ENCODE results near the gene GDPD4.

GDPD4 gene

DNA sequence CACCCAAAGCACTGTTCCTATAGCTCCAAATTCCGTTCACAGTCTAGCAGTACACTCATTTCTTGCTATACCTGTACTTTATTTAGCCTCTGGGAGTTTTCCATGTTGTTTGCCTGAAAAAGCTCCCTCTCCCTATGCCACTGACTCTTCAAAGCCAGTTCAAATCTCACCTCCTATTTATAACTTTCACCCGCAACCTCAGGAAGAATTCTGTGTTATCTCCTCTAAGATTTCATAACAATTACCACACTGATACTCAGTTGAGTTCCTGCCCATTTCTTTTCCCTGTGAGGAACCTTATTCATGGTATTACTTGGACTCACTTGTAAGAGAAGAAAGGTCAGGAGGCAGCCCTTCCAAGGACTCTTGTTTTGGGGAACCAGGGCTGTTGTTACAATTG lies 25.2 kb downstream of the GDPD4 start:
- DNase-seq (ENCODE audit: extremely low spot score) = no peak
- CTCF ChIA-PET = no interaction called here
- POLR2A ChIA-PET = no interaction called here
- no peak for TF ChIP-seq CTCF (IDR thresholded peaks at IDR 0.05; ENCODE audit: control extremely low read depth, extremely low read depth, low read depth, missing control alignments)

- ChIA-PET POLR2A (no interaction called here), CTCF (interaction anchor here (1.3 kb wide), 1 partner anchor 8 kb away, joined by 3 read pairs; no protein-coding TSS in a partner anchor)
- TF ChIP-seq CTCF (IDR thresholded peaks at IDR 0.05; ENCODE audit: control extremely low read depth, extremely low read depth, low read depth, missing control alignments) = no peak
- no peak for DNase-seq (ENCODE audit: extremely low spot score)
Measured at GRCh38 chr11:77270921-77271320, 30.6 kb downstream of the GDPD4 start.

DNA sequence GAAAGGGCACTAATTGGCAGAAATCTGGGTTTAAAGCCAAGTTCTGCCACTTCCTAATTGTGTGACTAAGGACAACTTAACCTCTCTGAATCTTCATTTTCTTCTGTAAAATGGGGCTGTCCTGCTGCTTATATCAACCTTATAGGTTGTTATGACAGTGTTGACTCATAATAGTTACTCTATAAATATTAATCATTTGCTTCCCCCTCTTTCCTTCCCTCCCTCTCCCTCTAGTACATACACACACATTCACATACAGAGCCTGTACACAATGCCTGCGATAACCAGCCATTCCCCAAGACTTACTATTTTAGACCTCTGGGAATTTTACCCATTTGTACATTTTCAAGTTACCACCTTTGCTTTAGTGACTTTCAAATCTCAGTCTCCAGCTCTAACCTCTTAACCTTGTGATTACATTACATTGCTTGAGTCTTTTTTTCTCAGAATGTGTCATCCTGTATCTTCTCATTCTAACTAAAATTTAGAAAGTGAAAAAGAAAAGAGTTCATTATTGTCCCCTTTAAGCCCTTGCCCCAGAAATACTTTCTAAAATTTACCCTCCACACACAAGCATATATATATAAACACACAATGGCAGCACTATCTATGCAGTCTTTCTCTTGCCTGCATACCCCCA lies 31.9 kb downstream of the GDPD4 start:
- CTCF ChIA-PET = no interaction called here
- POLR2A ChIA-PET = no interaction called here
- no peak for DNase-seq (ENCODE audit: extremely low spot score)
- no peak for TF ChIP-seq CTCF (IDR thresholded peaks at IDR 0.05; ENCODE audit: control extremely low read depth, extremely low read depth, low read depth, missing control alignments)

- DNase-seq (ENCODE audit: extremely low spot score) = no peak
- ChIA-PET CTCF (interaction anchor here (1.6 kb wide), 1 partner anchor 14 kb away, joined by 3 read pairs; no protein-coding TSS in a partner anchor), POLR2A (no interaction called here)
- TF ChIP-seq CTCF (IDR thresholded peaks at IDR 0.05; ENCODE audit: control extremely low read depth, extremely low read depth, low read depth, missing control alignments) = no peak
Measured at GRCh38 chr11:77267962-77268361, 33.5 kb downstream of the GDPD4 start.

GRCh38 chr11:77266766-77267165 lies 34.7 kb downstream of the GDPD4 start:
- CTCF ChIA-PET = interaction anchor here (1.5 kb wide), 1 partner anchor 10 kb away, joined by 6 read pairs; no protein-coding TSS in a partner anchor
- no peak for DNase-seq (ENCODE audit: extremely low spot score)
- no peak for TF ChIP-seq CTCF (IDR thresholded peaks at IDR 0.05; ENCODE audit: control extremely low read depth, extremely low read depth, low read depth, missing control alignments)
- POLR2A ChIA-PET = no interaction called here

DNA sequence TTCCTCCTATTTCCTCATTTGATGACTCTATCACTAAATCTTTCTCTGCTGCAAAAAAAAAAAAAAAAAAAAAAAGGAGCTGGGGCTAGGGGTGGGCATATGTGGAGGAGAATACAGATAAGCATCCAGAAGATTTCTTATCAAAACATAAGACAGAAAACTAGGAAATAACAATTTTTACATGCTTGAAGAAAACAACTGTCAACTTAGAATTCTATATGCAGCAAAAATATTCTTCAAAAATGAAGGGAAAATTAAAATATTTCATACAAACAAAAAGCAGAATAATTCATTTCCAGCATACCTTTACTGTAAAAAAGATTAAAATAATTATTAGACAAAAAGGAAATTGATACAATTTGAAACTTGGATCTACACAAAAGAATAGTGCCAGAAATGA lies 38.7 kb downstream of the GDPD4 start:
- CTCF ChIA-PET = interaction anchor here (0.6 to 1.1 kb wide), 2 partner anchors 8 to 75 kb away, joined by 3 read pairs; no protein-coding TSS in a partner anchor
- DNase-seq (ENCODE audit: extremely low spot score) = no peak
- POLR2A ChIA-PET = no interaction called here
- TF ChIP-seq CTCF (IDR thresholded peaks at IDR 0.05; ENCODE audit: control extremely low read depth, extremely low read depth, low read depth, missing control alignments) = no peak

Measured in GM10248 (cell line).